Activated T-helper 2 cell treated with anti-CD3 and anti-CD28 coated beads, Interferon-gamma antibody, Interleukin-2, Interleukin-4, amounts not matched to agents 10 μg/mL and 5 μg/mL and 100 μg/mL, durations not matched to agents 14 hours and 24 hours and 36 hours (primary cell): ENCODE results near the gene MYO5A. TPM values are rescaled to one million over a fixed set of nuclear protein-coding genes. Genes with fewer than 3 reads are reported as not detected.

ENCODE experiments used
- DNase-seq: peaks from one replicate; pipeline ENCODE4 v3.0.0; 2021; ENCODE audit warnings: low spot score
- H3K27ac Mint-ChIP-seq: one replicate; pipeline ENCODE4 v1.8.0; 2021; ENCODE audit warnings: mixed read lengths
- H3K27me3 Mint-ChIP-seq: one replicate; pipeline ENCODE4 v1.8.0; 2021; ENCODE audit warnings: low read depth, mixed read lengths
- H3K36me3 Mint-ChIP-seq: one replicate; pipeline ENCODE4 v1.8.0; 2021; ENCODE audit warnings: low read depth, mixed read lengths
- H3K4me1 Mint-ChIP-seq: one replicate; pipeline ENCODE4 v1.8.0; 2021; ENCODE audit warnings: low read depth, mixed read lengths
- H3K4me3 Mint-ChIP-seq: one replicate; pipeline ENCODE4 v1.8.0; 2021; ENCODE audit warnings: low read depth, mild to moderate bottlenecking, moderate library complexity, mixed read lengths
- H3K9me3 Mint-ChIP-seq: one replicate; pipeline ENCODE4 v1.8.0; 2021; ENCODE audit warnings: mixed read lengths
- intact Hi-C: fragments of 100-400 bp; cut with micrococcal nuclease; formaldehyde crosslinking; loops from one replicate; pipeline ENCODE4 v1.15.1; 2023
- total RNA-seq: library from RNA; stranded (reverse); gene quantifications from 2 replicates; pipeline ENCODE4 v1.2.3, GENCODE V29; 2022

MYO5A gene
- total RNA-seq, 1 donor from 2014 or later, result 23.6 TPM

DNA sequence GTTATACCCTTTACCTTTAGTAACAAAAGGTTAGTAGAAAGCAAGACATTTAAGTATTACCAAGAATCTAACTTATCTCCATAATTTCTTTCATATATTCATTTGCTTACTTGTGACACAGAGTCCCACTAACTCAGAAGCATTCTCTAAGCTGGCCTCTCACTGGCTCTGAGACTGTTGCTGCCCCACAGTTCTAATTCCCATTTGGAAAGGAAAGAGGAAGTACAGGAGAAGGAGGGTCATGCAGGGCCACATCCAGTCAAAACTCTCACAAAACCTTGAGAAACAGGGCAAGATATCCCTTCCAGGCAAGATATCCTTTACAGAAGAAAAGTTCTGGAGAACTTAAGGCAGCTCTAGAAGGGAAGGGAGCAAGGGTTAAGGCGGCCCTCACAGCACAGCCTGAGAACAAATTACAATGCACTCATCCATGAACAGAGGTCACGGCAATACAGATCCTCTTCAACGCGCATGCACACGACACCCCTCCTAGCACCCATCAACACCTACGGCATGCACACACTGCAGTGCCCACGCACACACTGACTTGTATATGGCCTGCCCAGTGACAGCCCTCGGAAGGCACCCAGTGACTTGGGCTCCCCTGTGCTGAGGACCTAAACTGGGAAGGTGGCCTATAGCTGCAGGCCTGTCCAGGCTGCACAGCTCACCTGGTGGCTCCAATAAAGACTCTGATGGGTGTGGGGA, 220.1 kb downstream of the MYO5A start:
- no peak for DNase-seq
- Mint-ChIP-seq H3K4me3 (no peak overlapping the region), H3K27me3 (no peaks in the 10 kb centered on the region), H3K36me3 (peaks cover 13% of the 10 kb centered on the region), H3K4me1 (peaks cover 5% of the 10 kb centered on the region), H3K27ac (no peak overlapping the region), H3K9me3 (no peaks in the 10 kb centered on the region)
- intact Hi-C loops, result no loop called here

DNA sequence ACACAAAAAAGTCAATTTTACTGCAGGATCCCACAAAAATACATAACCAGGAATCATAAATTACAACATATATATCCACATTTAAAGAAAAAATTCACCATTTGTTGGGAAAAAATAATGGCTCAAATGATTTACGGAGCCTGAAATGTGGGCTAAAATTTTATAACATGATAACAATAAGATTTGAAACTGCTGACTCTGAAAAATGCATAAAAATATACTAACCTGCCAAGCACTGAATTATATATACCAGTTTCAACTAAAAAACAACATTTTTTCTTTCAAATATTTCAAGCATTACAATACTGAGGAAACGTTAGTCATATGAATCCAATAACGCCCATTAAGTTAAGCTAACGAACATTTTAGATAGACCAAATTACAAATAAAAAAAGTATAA, 220.8 kb downstream of the MYO5A start:
- no peak overlapping the region for H3K4me3 Mint-ChIP-seq
- no peak for DNase-seq
- peaks cover 9% of the 10 kb centered on the region for H3K36me3 Mint-ChIP-seq
- H3K27me3 Mint-ChIP-seq, result no peaks in the 10 kb centered on the region
- no peaks in the 10 kb centered on the region for H3K9me3 Mint-ChIP-seq
- H3K4me1 Mint-ChIP-seq, result peaks cover 12% of the 10 kb centered on the region
- no peak overlapping the region for H3K27ac Mint-ChIP-seq
- intact Hi-C loops, result no loop called here

DNA sequence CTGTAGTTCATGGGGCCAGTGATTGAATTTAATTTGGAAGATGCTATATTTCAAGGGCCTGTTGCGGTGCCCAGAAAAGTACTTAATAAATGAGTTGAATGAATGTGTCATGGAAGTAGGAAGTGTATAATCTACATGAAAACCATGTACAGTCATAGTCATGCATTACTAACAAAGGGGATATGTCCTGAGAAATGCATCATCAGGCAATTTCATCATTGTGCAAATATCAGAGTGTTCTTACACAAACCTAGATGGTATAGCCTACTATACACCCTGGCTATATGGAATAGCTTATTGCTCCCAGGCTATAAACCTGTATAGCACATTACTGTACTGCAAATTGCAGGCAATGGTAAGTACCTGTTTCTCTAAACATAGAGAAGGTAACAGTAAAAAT, 222.4 kb downstream of the MYO5A start:
- intact Hi-C loops, result no loop called here
- Mint-ChIP-seq H3K4me3 (no peak overlapping the region), H3K9me3 (no peaks in the 10 kb centered on the region), H3K4me1 (peaks cover 17% of the 10 kb centered on the region), H3K36me3 (peaks cover 3% of the 10 kb centered on the region), H3K27ac (no peak overlapping the region), H3K27me3 (no peaks in the 10 kb centered on the region)
- no peak for DNase-seq

DNA sequence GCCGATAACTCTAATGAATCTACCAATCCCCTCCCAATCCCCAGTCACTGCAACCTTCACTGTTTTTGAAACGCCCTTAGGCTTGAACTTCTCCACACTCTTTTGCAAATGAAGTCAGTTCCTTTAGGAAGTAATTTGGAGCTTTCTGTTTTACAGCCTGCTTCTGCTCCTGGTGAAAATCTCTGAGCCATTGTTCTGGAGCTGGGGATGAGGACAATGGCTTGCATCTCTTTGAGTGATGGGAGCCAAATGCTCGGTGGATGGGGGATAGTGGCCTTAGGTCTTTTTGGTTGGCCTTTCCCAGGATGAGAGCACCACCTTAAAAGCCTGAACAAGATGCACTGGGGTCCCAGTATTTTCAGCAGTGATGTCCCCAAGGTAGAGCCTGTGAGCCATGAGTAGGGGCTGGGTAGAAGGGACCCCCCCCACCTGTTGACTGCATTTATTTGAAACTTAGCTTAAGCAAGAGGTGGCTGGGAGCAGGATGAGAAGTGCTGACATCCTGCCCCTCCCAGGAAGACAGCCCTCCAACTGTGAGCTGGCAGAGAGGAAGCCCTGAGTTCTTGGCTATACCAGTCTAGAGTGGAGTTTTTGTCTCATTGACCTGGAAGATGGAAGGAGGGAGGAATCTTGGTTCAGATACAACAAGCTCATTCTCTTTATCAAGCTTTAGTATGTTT, 225.4 kb downstream of the MYO5A start:
- Mint-ChIP-seq H3K27ac (no peak overlapping the region), H3K36me3 (no peaks in the 10 kb centered on the region), H3K4me3 (no peak overlapping the region), H3K4me1 (peaks cover 17% of the 10 kb centered on the region), H3K9me3 (peaks cover 4% of the 10 kb centered on the region), H3K27me3 (peaks cover 11% of the 10 kb centered on the region)
- intact Hi-C loops, result no loop called here
- no peak for DNase-seq

DNA sequence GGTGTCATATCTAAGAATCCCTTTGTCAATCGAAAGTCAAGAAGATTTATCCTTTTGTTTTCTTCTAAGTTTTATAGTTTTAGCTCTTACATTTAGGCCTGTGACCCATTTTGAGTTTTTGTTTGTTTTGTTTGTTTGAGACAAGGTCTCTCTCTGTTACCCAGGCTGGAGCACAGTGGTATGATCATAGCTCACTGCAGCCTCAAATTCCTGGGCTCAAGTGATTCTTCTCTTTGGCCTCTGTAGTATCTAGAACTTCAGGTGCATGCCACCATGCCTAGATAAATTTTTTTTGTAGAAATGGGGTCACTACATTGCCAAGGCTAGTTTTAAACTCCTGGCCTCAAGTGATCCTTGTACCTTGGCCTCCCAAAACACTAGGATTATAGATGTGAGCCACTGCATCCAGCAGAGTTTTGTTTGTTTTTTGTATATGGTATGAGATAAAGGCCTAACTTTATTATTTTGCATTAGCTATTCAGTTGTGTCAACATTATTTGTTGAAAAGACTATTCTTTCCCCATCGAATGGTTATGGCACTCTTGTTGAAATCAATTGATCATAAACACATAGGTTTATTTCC, 227.3 kb downstream of the MYO5A start:
- DNase-seq, result no peak
- H3K9me3 Mint-ChIP-seq, result peaks cover 4% of the 10 kb centered on the region

DNA sequence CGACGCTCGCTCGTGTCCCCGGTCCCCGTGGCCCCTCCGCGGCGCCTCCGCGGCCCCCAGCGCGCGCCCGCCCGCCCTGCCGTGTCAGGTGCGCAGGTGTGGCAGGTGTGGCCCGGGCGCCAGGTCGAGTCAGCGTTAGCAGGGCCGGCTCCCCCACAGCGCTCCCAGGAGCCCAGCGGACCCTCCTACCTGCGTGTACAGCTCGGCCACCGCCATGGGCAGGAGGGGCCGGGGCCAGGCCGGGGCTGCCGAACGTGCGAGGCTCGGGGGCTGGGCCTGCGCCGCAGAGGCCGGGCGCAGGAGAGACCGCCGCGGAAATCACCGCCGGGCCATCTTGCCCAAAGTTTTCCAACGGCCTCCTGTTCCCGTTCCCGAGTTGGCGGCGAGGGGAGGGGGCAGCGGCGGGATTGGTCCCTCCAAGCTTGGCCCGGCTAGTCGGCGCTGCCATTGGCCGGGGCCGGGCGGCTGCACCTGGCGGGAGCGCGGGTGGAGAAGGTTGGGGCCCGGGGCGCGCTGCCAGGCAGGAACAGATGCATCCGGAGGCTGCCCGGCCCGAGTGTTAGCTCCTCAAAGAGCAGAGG, 233.2 kb downstream of the MYO5A start, which contains the start of gene MYO5C:
Gene MYO5C (minus strand): TSS at position 384 of the 581 bp plus-strand sequence. CDS start 168 bp downstream, at position 216.
- peaks cover 4% of the 10 kb centered on the region for H3K9me3 Mint-ChIP-seq
- peaks cover 9% of the 10 kb centered on the region for H3K4me1 Mint-ChIP-seq
- H3K36me3 Mint-ChIP-seq, result no peaks in the 10 kb centered on the region
- peak within 1 kb of the TSS; percentile 59 for H3K4me3 Mint-ChIP-seq
- no peak for DNase-seq
- H3K27ac Mint-ChIP-seq, result no peak within 1 kb of the TSS
- H3K27me3 Mint-ChIP-seq, result peaks cover 59% of the 10 kb centered on the region
- intact Hi-C loops, result no loop called here

More for the DNA sequence above, 227.3 kb downstream of the MYO5A start:
- Mint-ChIP-seq H3K27me3 (peaks cover 23% of the 10 kb centered on the region), H3K4me1 (peaks cover 17% of the 10 kb centered on the region), H3K4me3 (no peak overlapping the region), H3K36me3 (no peaks in the 10 kb centered on the region), H3K27ac (no peak overlapping the region)
- intact Hi-C loops, result no loop called here

DNA sequence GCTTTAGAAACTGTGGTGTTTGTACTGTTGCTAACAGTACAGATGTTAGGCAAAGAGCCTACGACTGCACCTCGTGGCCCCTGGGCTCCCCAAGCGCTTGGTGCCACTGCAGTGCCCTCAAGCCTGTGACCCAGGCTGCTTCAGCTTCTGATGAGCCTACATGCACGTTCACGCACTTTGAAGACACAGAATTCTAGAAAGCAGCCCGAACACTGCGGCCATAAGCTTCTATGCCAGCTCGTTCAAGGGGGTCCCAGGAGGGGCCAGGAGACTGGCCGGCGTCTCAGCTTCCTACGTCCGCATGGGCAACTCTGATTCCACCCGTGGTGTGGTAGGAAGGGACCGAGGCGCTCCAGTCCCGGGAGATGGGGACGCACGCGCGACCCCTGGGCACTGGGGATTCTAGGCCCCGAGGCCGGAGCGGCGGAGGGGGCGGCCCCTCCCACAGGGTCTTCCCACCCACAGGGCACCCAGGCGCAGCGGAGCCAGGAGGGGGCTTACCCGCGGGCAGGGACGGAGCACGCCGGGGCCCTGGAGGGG, 233.7 kb downstream of the MYO5A start:
- peaks cover 13% of the 10 kb centered on the region for H3K4me1 Mint-ChIP-seq
- peaks cover 54% of the 10 kb centered on the region for H3K27me3 Mint-ChIP-seq
- no peaks in the 10 kb centered on the region for H3K9me3 Mint-ChIP-seq
- H3K4me3 Mint-ChIP-seq, result peak overlapping the region; percentile 59
- DNase-seq, result no peak
- no peaks in the 10 kb centered on the region for H3K36me3 Mint-ChIP-seq
- intact Hi-C loops, result loop anchor here (5.0 kb wide), 1 partner anchor 38 kb away; no protein-coding TSS in a partner anchor
- H3K27ac Mint-ChIP-seq, result no peak overlapping the region

DNA sequence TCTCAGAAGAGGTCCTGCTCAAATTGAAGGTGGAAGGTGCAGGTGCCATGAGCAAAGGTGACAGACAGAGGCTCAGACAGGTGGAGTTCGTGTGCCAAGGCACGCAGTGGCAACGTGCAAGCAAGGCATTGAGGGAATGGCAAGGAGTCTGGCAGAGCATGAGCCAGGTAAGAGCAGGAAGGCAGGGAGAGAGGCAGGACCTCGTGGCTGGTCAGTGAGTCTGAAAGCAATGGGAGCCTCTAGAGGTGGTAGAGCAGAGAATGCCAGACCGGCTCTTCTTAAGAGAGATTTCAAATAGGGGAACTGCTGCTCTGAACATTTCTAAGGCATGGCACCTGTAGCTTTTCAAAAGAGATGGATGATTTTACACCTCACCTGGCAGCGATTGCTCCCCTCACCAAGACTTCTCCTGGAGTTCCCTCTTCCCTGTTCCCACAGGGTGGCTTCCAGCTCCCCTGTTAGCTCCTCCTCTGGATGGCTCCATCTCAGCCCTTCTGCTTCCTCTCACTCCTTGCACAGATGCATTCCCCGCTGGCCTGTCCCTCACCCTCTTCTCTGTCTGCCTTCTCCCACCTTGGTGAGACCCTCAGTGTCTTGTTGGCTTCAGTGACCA, 235.8 kb downstream of the MYO5A start:
- Mint-ChIP-seq H3K9me3 (no peaks in the 10 kb centered on the region), H3K4me3 (no peak overlapping the region), H3K4me1 (peaks cover 13% of the 10 kb centered on the region), H3K27ac (no peak overlapping the region), H3K36me3 (no peaks in the 10 kb centered on the region), H3K27me3 (peaks cover 45% of the 10 kb centered on the region)
- intact Hi-C loops, result loop anchor here (5.0 kb wide), 1 partner anchor 36 kb away; no protein-coding TSS in a partner anchor
- DNase-seq, result no peak

DNA sequence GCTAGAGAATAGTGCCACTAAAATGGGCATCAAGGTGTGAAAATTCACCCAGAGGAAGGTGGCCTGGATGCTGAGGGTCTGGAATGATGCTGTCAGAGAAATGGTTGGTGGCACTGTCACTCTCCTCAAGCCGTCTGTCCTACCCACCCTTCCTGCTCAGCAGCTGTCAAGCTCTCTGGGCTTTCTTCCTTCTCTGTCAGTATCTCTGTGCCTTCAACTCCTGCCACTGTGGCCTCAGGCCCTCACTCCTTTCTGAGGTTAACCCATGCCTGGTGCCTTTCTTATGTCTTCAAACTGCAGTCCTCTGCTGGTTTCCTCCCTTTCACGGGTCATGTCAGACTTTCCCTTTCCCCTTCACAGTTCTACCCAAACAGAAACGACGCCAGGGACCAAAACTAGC, 237.5 kb downstream of the MYO5A start:
- intact Hi-C loops, result loop anchor here (5.0 kb wide), 1 partner anchor 34 kb away; no protein-coding TSS in a partner anchor
- Mint-ChIP-seq H3K9me3 (no peaks in the 10 kb centered on the region), H3K27ac (no peak overlapping the region), H3K27me3 (peaks cover 35% of the 10 kb centered on the region), H3K4me1 (peaks cover 13% of the 10 kb centered on the region), H3K4me3 (no peak overlapping the region), H3K36me3 (no peaks in the 10 kb centered on the region)
- DNase-seq, result no peak

DNA sequence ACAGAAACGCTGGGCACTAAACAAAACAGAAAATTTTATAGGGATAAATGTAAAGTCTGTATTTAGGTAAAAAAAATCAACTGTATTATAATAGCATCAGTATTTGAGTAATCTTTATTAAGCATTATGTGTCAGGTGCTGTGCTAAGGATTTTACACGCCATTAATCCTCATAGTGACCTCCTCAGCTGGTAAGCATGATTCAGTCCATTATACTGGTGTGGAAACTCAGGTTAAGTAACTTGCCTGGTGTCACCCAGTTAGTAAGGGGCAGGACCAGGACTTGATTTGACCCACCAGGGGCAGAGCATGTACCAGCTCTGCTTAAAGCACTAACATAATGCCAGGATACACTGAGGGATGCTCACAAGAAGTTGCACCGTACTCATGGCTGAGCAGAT, 237.9 kb downstream of the MYO5A start:
- H3K4me1 Mint-ChIP-seq, result peaks cover 13% of the 10 kb centered on the region
- H3K36me3 Mint-ChIP-seq, result no peaks in the 10 kb centered on the region
- H3K9me3 Mint-ChIP-seq, result no peaks in the 10 kb centered on the region
- intact Hi-C loops, result loop anchor here (5.0 kb wide), 1 partner anchor 33 kb away; no protein-coding TSS in a partner anchor
- H3K27me3 Mint-ChIP-seq, result peaks cover 31% of the 10 kb centered on the region
- H3K4me3 Mint-ChIP-seq, result no peak overlapping the region
- no peak overlapping the region for H3K27ac Mint-ChIP-seq
- DNase-seq, result no peak

DNA sequence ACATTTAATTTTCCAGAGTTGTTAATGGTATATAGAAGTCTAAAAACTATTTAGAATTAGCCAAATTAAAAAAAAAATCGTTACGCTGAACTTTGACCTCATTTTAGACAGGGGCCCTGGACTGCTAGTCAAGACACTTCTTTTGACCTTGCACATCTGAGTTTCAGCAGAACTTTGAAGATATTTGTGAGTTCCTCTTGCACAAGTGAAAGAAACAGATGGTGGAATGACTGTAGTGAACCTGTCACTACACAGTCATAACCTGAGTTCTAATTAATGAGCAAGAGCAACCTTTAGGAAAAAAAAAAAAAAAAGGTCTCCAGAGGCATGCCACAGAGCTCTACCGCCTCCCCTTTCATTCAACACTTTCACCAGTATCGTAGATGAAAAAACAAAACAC, 238.4 kb downstream of the MYO5A start:
- intact Hi-C loops, result loop anchor here (5.0 kb wide), 1 partner anchor 33 kb away; no protein-coding TSS in a partner anchor
- no peaks in the 10 kb centered on the region for H3K36me3 Mint-ChIP-seq
- H3K27me3 Mint-ChIP-seq, result peaks cover 30% of the 10 kb centered on the region
- no peak for DNase-seq
- no peak overlapping the region for H3K27ac Mint-ChIP-seq
- H3K9me3 Mint-ChIP-seq, result no peaks in the 10 kb centered on the region
- H3K4me3 Mint-ChIP-seq, result no peak overlapping the region
- H3K4me1 Mint-ChIP-seq, result peaks cover 13% of the 10 kb centered on the region

DNA sequence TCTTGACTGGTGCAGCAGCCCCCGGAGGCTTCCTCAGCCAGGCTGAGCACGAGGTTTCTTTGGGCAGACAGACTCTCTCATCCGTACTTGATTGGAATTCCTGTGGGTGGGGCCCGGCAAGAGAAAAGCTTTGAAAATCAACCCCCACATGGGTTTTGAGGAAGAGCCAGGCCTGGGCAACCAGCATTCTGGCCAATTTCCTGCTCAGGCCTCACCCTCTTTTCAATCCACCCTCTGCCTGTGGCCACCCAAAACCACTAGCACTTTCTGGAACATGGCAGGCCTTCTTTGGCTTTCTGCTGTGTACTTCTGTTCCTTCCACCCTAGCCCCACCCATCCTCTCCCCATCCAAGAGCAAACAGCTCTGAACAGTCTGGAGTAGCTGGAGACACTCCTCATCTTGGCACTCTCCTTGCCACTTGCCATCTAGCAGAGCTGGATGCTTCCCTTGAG, 239.0 kb downstream of the MYO5A start:
- DNase-seq, result no peak
- no peak overlapping the region for H3K27ac Mint-ChIP-seq
- no peak overlapping the region for H3K4me3 Mint-ChIP-seq
- H3K4me1 Mint-ChIP-seq, result peaks cover 13% of the 10 kb centered on the region
- H3K27me3 Mint-ChIP-seq, result peaks cover 26% of the 10 kb centered on the region
- no peaks in the 10 kb centered on the region for H3K9me3 Mint-ChIP-seq
- intact Hi-C loops, result loop anchor here (5.0 kb wide), 1 partner anchor 32 kb away; no protein-coding TSS in a partner anchor
- H3K36me3 Mint-ChIP-seq, result no peaks in the 10 kb centered on the region
